H9 (cell line): Measurements from ENCODE around the gene FFAR4. TPM values are rescaled to one million over a fixed set of nuclear protein-coding genes. Genes with fewer than 3 reads are reported as not detected.

Experiments used
- DNase-seq: peaks from one replicate; pipeline ENCODE4 v3.0.0-alpha.2; 2017
- H2AFZ ChIP-seq: one replicate; pipeline ENCODE4 v1.6.1; 2013; ENCODE audit warnings: mild to moderate bottlenecking, low read length, control low read depth, moderate library complexity
- H2AK5ac ChIP-seq: 2 replicates; pipeline ENCODE4 v1.6.1; 2013; ENCODE audit warnings: low read length, control low read depth, mixed read lengths; ENCODE audit not compliant: insufficient read length
- H2BK120ac ChIP-seq: one replicate; pipeline ENCODE4 v1.6.1; 2013; ENCODE audit warnings: low read depth, mild to moderate bottlenecking, low read length, control low read depth, inconsistent platforms; ENCODE audit not compliant: poor library complexity, severe bottlenecking
- H2BK12ac ChIP-seq: 2 replicates; pipeline ENCODE4 v1.6.1; 2013; ENCODE audit warnings: low read length, control low read depth, mixed read lengths, low read depth; ENCODE audit not compliant: insufficient read length
- H2BK15ac ChIP-seq: 2 replicates; pipeline ENCODE4 v1.6.1; 2013; ENCODE audit warnings: low read depth, low read length, control low read depth
- H2BK20ac ChIP-seq: one replicate; pipeline ENCODE4 v1.6.1; 2013; ENCODE audit warnings: low read depth, mild to moderate bottlenecking, low read length, control low read depth, inconsistent platforms; ENCODE audit not compliant: poor library complexity, severe bottlenecking
- H2BK5ac ChIP-seq: 2 replicates; pipeline ENCODE4 v1.6.1; 2013; ENCODE audit warnings: low read length, control low read depth, mixed read lengths; ENCODE audit not compliant: insufficient read length
- H3K14ac ChIP-seq: 2 replicates; pipeline ENCODE4 v1.6.1; 2013; ENCODE audit warnings: low read length, control low read depth; ENCODE audit not compliant: insufficient read depth
- H3K18ac ChIP-seq: 2 replicates; pipeline ENCODE4 v1.6.1; 2013; ENCODE audit warnings: low read depth, mild to moderate bottlenecking, mixed read lengths, low read length, control low read depth; ENCODE audit not compliant: insufficient read length
- H3K23ac ChIP-seq: 2 replicates; pipeline ENCODE4 v1.6.1; 2013; ENCODE audit warnings: low read length, control low read depth, mixed read lengths, low read depth; ENCODE audit not compliant: insufficient read length
- H3K23me2 ChIP-seq: 2 replicates; pipeline ENCODE4 v1.6.1; 2013; ENCODE audit warnings: low read depth, mild to moderate bottlenecking, mixed read lengths, low read length, control low read depth; ENCODE audit not compliant: insufficient read length, poor library complexity, severe bottlenecking
- H3K27ac ChIP-seq: 2 replicates; pipeline ENCODE4 v1.5.1; 2013; ENCODE audit warnings: low read length, control low read depth, mixed read lengths, low read depth; ENCODE audit not compliant: insufficient read length
- H3K27me3 ChIP-seq: 2 replicates; pipeline ENCODE4 v1.6.1; 2013; ENCODE audit warnings: low read length, control low read depth, inconsistent platforms; ENCODE audit not compliant: insufficient read depth
- H3K4ac ChIP-seq: 2 replicates; pipeline ENCODE4 v1.6.1; 2013; ENCODE audit warnings: low read depth, mild to moderate bottlenecking, control low read depth, inconsistent platforms, low read length, moderate library complexity
- H3K4me1 ChIP-seq: 2 replicates; pipeline ENCODE4 v1.6.1; 2013; ENCODE audit warnings: low read length, control low read depth, inconsistent platforms; ENCODE audit not compliant: insufficient read depth
- H3K4me2 ChIP-seq: 2 replicates; pipeline ENCODE4 v1.6.1; 2013; ENCODE audit warnings: low read length, control low read depth, mixed read lengths; ENCODE audit not compliant: insufficient read length, insufficient read depth
- H3K56ac ChIP-seq: 2 replicates; pipeline ENCODE4 v1.6.1; 2013; ENCODE audit warnings: low read depth, mild to moderate bottlenecking, mixed read lengths, low read length, control low read depth; ENCODE audit not compliant: insufficient read length
- H3K79me1 ChIP-seq: 2 replicates; pipeline ENCODE4 v1.6.1; 2013; ENCODE audit warnings: low read depth, mild to moderate bottlenecking, moderate library complexity, low read length, control low read depth, inconsistent platforms; ENCODE audit not compliant: insufficient read depth, poor library complexity, severe bottlenecking
- H3K79me2 ChIP-seq: 2 replicates; pipeline ENCODE4 v1.6.1; 2013; ENCODE audit warnings: low read length, control low read depth, inconsistent platforms; ENCODE audit not compliant: insufficient read depth
- H3K9ac ChIP-seq: 2 replicates; pipeline ENCODE4 v1.6.1; 2013; ENCODE audit warnings: low read length, control low read depth, mixed read lengths; ENCODE audit not compliant: insufficient read length; ENCODE audit errors: extremely low read depth
- H3K9me3 ChIP-seq: one replicate; pipeline ENCODE4 v1.6.1; 2013; ENCODE audit warnings: low read depth, low read length, inconsistent platforms; ENCODE audit not compliant: control insufficient read depth
- H3T11ph ChIP-seq: one replicate; pipeline ENCODE4 v1.6.1; 2013; ENCODE audit warnings: mild to moderate bottlenecking, low read length, control low read depth, inconsistent platforms
- H4K20me1 ChIP-seq: one replicate; pipeline ENCODE4 v1.6.1; 2013; ENCODE audit not compliant: control insufficient read depth, insufficient read length, insufficient read depth
- H4K5ac ChIP-seq: 2 replicates; pipeline ENCODE4 v1.6.1; 2013; ENCODE audit warnings: low read depth, mild to moderate bottlenecking, mixed read lengths, low read length, control low read depth; ENCODE audit not compliant: insufficient read length
- H4K8ac ChIP-seq: replicated peaks from 2 replicates; pipeline ENCODE4 v1.6.1; 2013; ENCODE audit warnings: low read length, control low read depth, mixed read lengths, low read depth; ENCODE audit not compliant: insufficient read length
- H4K91ac ChIP-seq: 2 replicates; pipeline ENCODE4 v1.6.1; 2013; ENCODE audit warnings: low read depth, mild to moderate bottlenecking, moderate library complexity, mixed read lengths, low read length, control low read depth; ENCODE audit not compliant: insufficient read length
- H3K27ac Mint-ChIP-seq, 3 experiments: 2 replicates in 2 of 3; 3 replicates in 1 of 3; pipeline ENCODE4 v1.8.0; 2020 to 2021; ENCODE audit warnings: mixed read lengths in 3 of 3, mild to moderate bottlenecking in 1 of 3, moderate library complexity in 1 of 3
- H3K27me3 Mint-ChIP-seq: 2 replicates; pipeline ENCODE4 v1.8.0; 2021; ENCODE audit warnings: low read depth, mild to moderate bottlenecking, moderate library complexity, mixed read lengths
- H3K36me3 Mint-ChIP-seq, 3 experiments: 2 replicates in 2 of 3; 3 replicates in 1 of 3; pipeline ENCODE4 v1.8.0; 2020 to 2021; ENCODE audit warnings: low read depth in 3 of 3, mixed read lengths in 3 of 3; ENCODE audit not compliant: insufficient read depth in 1 of 3
- H3K4me1 Mint-ChIP-seq, 2 experiments: 2 replicates each; pipeline ENCODE4 v1.8.0; 2020; ENCODE audit warnings: mixed read lengths in 2 of 2
- H3K4me3 Mint-ChIP-seq, 2 experiments: 2 replicates in 1 of 2; 3 replicates in 1 of 2; pipeline ENCODE4 v1.8.0; 2020 to 2021; ENCODE audit warnings: mild to moderate bottlenecking in 2 of 2, mixed read lengths in 2 of 2, moderate library complexity in 1 of 2
- H3K9me3 Mint-ChIP-seq, 2 experiments: 2 replicates in 1 of 2; 3 replicates in 1 of 2; pipeline ENCODE4 v1.8.0; 2020; ENCODE audit warnings: mild to moderate bottlenecking in 2 of 2, mixed read lengths in 2 of 2, moderate library complexity in 1 of 2
- WGBS: extraction: QIAGEN DNeasy Blood & Tissue Kit; methylation state at CpG from one replicate; pipeline ENCODE4 v1.1.7; 2013; ENCODE audit warnings: missing lambda C conversion rate, low lambda C conversion rate, mixed read lengths; ENCODE audit not compliant: insufficient read length; ENCODE audit errors: extremely low coverage; 5-methylcytosine and 5-hydroxymethylcytosine counted together
- total RNA-seq: library from RNA; stranded (reverse); gene quantifications from 2 replicates; pipeline ENCODE4 v1.2.1, GENCODE V29; 2021
- TF ChIP-seq, protein P1 (sequence below): fragments of 200-600 bp; sonication (generic); conservative IDR thresholded peaks from 3 replicates; pipeline ENCODE4 v1.8.0; 2021; ENCODE audit warnings: antibody characterized with exemption, mild to moderate bottlenecking

FFAR4 gene
- total RNA-seq, 1 experiment from 2014 or later = not detected

DNA sequence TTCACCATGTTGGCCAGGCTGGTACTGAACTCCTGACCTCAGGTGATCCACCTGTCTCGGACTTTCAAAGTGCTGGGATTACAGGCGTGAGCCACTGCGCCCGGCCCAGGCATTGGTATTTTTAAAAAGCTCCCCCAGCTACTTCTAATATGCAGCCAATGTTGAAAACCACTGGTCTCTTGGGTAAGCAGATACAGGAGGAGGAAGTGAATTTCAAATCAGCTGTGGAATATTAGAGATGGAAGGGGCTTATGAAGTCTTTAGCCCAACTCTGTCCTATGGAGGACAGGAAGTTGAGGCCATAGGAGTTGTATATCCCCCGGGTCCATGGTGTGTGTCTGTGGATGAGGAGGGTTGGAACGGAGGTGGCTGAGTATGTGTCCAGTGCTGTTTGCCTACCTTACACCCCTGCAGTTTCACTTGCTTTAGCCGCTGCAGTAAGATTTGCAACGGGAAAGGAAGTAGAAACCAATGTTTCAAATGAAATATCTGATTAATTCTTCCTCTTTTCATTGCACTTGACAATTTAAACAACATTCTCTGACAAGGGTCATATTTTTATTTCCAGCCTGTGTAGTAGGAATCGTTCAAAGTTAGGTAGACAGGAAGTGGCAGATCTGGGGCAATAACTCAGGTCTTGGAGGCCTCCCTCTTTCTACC lies 49.2 kb downstream of the FFAR4 start:
- H4K91ac ChIP-seq = no peak overlapping the region

More for the DNA sequence above, 49.2 kb downstream of the FFAR4 start:
- Histone ChIP-seq H3K79me2 (no peaks in the 10 kb centered on the region), H3K4me2 (no peak overlapping the region), H3K9ac (no peak overlapping the region), H3K27ac (no peak overlapping the region), H3K4ac (no peak overlapping the region), H3K23me2 (peaks cover 3% of the 10 kb centered on the region), H3K23ac (no peak overlapping the region), H3K14ac (no peak overlapping the region), H2BK120ac (no peak overlapping the region), H3K27me3 (no peaks in the 10 kb centered on the region), H2BK20ac (no peak overlapping the region), H3K56ac (no peak overlapping the region), H3K4me1 (no peaks in the 10 kb centered on the region; the same call in 1 of the 2 replicates), H3K79me1 (no peaks in the 10 kb centered on the region), H3K9me3 (no peaks in the 10 kb centered on the region), H3K18ac (no peak overlapping the region), H3T11ph (no peak overlapping the region), H2AFZ (no peak overlapping the region), H4K5ac (no peak overlapping the region), H2BK12ac (no peak overlapping the region), H4K8ac (no peak overlapping the region), H2BK15ac (no peak overlapping the region), H4K20me1 (no peaks in the 10 kb centered on the region), H2BK5ac (no peak overlapping the region), H2AK5ac (no peak overlapping the region)
- Mint-ChIP-seq H3K9me3 (no peaks in the 10 kb centered on the region), H3K27me3 (peaks cover 23% of the 10 kb centered on the region), H3K36me3 (no peaks in the 10 kb centered on the region), H3K4me1 (peaks cover 9 to 11% of the 10 kb centered on the region in 2 experiments), H3K27ac (no peak overlapping the region), H3K4me3 (no peak overlapping the region)
- DNase-seq = no peak
- WGBS = no CpG with 5 or more reads among the region's 9 CpGs
- TF ChIP-seq, protein P1, sequence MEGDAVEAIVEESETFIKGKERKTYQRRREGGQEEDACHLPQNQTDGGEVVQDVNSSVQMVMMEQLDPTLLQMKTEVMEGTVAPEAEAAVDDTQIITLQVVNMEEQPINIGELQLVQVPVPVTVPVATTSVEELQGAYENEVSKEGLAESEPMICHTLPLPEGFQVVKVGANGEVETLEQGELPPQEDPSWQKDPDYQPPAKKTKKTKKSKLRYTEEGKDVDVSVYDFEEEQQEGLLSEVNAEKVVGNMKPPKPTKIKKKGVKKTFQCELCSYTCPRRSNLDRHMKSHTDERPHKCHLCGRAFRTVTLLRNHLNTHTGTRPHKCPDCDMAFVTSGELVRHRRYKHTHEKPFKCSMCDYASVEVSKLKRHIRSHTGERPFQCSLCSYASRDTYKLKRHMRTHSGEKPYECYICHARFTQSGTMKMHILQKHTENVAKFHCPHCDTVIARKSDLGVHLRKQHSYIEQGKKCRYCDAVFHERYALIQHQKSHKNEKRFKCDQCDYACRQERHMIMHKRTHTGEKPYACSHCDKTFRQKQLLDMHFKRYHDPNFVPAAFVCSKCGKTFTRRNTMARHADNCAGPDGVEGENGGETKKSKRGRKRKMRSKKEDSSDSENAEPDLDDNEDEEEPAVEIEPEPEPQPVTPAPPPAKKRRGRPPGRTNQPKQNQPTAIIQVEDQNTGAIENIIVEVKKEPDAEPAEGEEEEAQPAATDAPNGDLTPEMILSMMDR = no peak
